Hepatocyte (in vitro differentiated cells): ENCODE measurements around the gene SNAPC2. TPM values are rescaled to one million over a fixed set of nuclear protein-coding genes. Genes with fewer than 3 reads are reported as not detected.

ENCODE experiments used
- DNase-seq: peaks from one replicate; pipeline ENCODE4 v3.0.0-alpha.2; 2016; ENCODE audit warnings: low spot score
- H2AFZ ChIP-seq: fragments of 200-600 bp; sonication (generic); 2 replicates; pipeline ENCODE4 v1.6.0; 2016; ENCODE audit warnings: antibody characterized with exemption, mild to moderate bottlenecking
- H3K27ac ChIP-seq: fragments of 200-600 bp; sonication (generic); 2 replicates; pipeline ENCODE4 v1.5.1; 2016; ENCODE audit warnings: mild to moderate bottlenecking
- H3K27me3 ChIP-seq: fragments of 200-600 bp; sonication (generic); 2 replicates; pipeline ENCODE4 v1.6.1; 2016
- H3K36me3 ChIP-seq: fragments of 200-600 bp; sonication (generic); replicated peaks from 2 replicates; pipeline ENCODE4 v1.5.1; 2016; ENCODE audit warnings: low read depth; ENCODE audit not compliant: insufficient read depth
- H3K4me1 ChIP-seq: fragments of 200-600 bp; sonication (generic); 2 replicates; pipeline ENCODE4 v1.5.1; 2016; ENCODE audit warnings: mild to moderate bottlenecking, moderate library complexity; ENCODE audit not compliant: insufficient read depth
- H3K4me2 ChIP-seq: fragments of 200-600 bp; sonication (generic); 2 replicates; pipeline ENCODE4 v1.6.0; 2016
- H3K4me3 ChIP-seq: fragments of 200-600 bp; sonication (generic); 2 replicates; pipeline ENCODE4 v1.5.1; 2016; ENCODE audit warnings: mild to moderate bottlenecking
- H3K79me2 ChIP-seq: fragments of 200-600 bp; sonication (generic); 2 replicates; pipeline ENCODE4 v1.6.0; 2017; ENCODE audit warnings: mild to moderate bottlenecking
- H3K9me2 ChIP-seq: fragments of 200-600 bp; sonication (generic); replicated peaks from 2 replicates; pipeline ENCODE4 v1.6.0; 2017; ENCODE audit warnings: mild to moderate bottlenecking; ENCODE audit not compliant: insufficient read depth
- H3K9me3 ChIP-seq: fragments of 200-600 bp; sonication (generic); 2 replicates; pipeline ENCODE4 v1.5.1; 2016; ENCODE audit warnings: low read depth, mild to moderate bottlenecking
- H4K20me1 ChIP-seq: fragments of 200-600 bp; sonication (generic); 2 replicates; pipeline ENCODE4 v1.6.0; 2016; ENCODE audit warnings: mild to moderate bottlenecking; ENCODE audit not compliant: insufficient read depth, poor library complexity, severe bottlenecking
- EZH2 ChIP-seq: fragments of 200-600 bp; sonication (generic); IDR thresholded peaks from 2 replicates; pipeline ENCODE4 v1.6.1; 2016; ENCODE audit warnings: antibody characterized with exemption, mild to moderate bottlenecking, borderline replicate concordance
- EZH2phosphoT487 ChIP-seq: fragments of 200-600 bp; sonication (generic); IDR thresholded peaks from one replicate; pipeline ENCODE4 v1.6.1; 2018; ENCODE audit warnings: antibody characterized with exemption, mild to moderate bottlenecking, low read depth, moderate library complexity; ENCODE audit not compliant: unreplicated experiment, severe bottlenecking
- WGBS: methylation state at CpG from one replicate; pipeline ENCODE4 v1.1.6; 2016; ENCODE audit warnings: low lambda C conversion rate; ENCODE audit errors: missing lambda C conversion rate; 5-methylcytosine and 5-hydroxymethylcytosine counted together
- polyA plus RNA-seq: library from polyadenylated mRNA; unstranded; fragments of >200 nt; fragmentation: Nextera tagmentation; extraction: Ambion mirVana; gene quantifications from 2 replicates; pipeline ENCODE4 v1.2.1, GENCODE V29; 2016
- total RNA-seq: library from RNA; depleted of rRNA; stranded (reverse); fragments of >200 nt; gene quantifications from 2 replicates; pipeline ENCODE4 v1.2.3, GENCODE V29; 2014
- TF ChIP-seq, protein P1 (sequence below): fragments of 200-600 bp; sonication (generic); IDR thresholded peaks from 2 replicates; pipeline ENCODE4 v1.5.1; 2016; ENCODE audit warnings: antibody characterized with exemption, mild to moderate bottlenecking; ENCODE audit not compliant: poor library complexity

Gene SNAPC2
- total and polyA plus RNA-seq, 2 experiments from 2014 or later: 11.8 to 17.5 TPM

- TF ChIP-seq, protein P1, sequence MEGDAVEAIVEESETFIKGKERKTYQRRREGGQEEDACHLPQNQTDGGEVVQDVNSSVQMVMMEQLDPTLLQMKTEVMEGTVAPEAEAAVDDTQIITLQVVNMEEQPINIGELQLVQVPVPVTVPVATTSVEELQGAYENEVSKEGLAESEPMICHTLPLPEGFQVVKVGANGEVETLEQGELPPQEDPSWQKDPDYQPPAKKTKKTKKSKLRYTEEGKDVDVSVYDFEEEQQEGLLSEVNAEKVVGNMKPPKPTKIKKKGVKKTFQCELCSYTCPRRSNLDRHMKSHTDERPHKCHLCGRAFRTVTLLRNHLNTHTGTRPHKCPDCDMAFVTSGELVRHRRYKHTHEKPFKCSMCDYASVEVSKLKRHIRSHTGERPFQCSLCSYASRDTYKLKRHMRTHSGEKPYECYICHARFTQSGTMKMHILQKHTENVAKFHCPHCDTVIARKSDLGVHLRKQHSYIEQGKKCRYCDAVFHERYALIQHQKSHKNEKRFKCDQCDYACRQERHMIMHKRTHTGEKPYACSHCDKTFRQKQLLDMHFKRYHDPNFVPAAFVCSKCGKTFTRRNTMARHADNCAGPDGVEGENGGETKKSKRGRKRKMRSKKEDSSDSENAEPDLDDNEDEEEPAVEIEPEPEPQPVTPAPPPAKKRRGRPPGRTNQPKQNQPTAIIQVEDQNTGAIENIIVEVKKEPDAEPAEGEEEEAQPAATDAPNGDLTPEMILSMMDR: no peak
- TF ChIP-seq EZH2phosphoT487 (no peak), EZH2 (no peak)
- Histone ChIP-seq H3K9me3 (no peaks in the 10 kb centered on the region), H3K9me2 (no peaks in the 10 kb centered on the region), H2AFZ (no peak overlapping the region), H3K36me3 (no peaks in the 10 kb centered on the region), H3K4me2 (no peak overlapping the region), H3K4me3 (no peak overlapping the region), H3K79me2 (peaks cover 4% of the 10 kb centered on the region), H3K4me1 (peaks cover 22% of the 10 kb centered on the region), H3K27me3 (peaks cover 35% of the 10 kb centered on the region), H4K20me1 (peaks cover 16% of the 10 kb centered on the region), H3K27ac (no peak overlapping the region)
- WGBS: 96% methylated on average over 31 of the region's 39 CpGs
- DNase-seq: no peak
Observed at GRCh38 chr19:7912697-7913564, 7.2 kb upstream of the SNAPC2 start.

DNA sequence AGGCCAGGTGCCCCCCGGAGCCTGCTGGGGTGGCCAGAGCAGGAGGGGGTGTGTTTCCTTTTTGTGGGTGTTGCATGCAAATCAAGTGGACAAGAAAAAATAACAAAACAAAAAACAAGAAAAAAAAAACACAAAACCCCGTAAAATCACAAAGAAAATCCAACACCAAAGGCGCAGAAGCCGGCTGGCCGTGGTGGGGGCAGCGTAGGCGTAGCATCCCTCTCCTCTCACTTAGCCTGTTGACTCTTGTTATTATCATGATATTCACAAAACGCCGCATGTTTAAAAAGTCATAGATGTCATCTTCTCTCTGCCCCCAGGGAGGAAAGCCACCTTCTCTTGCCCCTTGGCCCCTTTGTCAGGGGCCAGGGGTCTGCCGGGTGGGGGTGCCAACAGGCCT lies 6.5 kb upstream of the SNAPC2 start:
- H3K27ac ChIP-seq: no peak overlapping the region
- peaks cover 23% of the 10 kb centered on the region for H3K4me1 ChIP-seq
- TF ChIP-seq, protein P1: no peak
- TF ChIP-seq EZH2phosphoT487: no peak
- no peak for TF ChIP-seq EZH2
- 94% methylated on average over 10 of the region's 10 CpGs for WGBS
- no peak overlapping the region for H2AFZ ChIP-seq
- no peak for DNase-seq
- H3K9me2 ChIP-seq: no peaks in the 10 kb centered on the region
- no peaks in the 10 kb centered on the region for H3K79me2 ChIP-seq
- peaks cover 35% of the 10 kb centered on the region for H3K27me3 ChIP-seq
- peaks cover 10% of the 10 kb centered on the region for H4K20me1 ChIP-seq
- H3K4me2 ChIP-seq: no peak overlapping the region
- H3K4me3 ChIP-seq: no peak overlapping the region
- H3K36me3 ChIP-seq: no peaks in the 10 kb centered on the region
- H3K9me3 ChIP-seq: no peaks in the 10 kb centered on the region

GRCh38 chr19:7914099-7914498 lies 6.0 kb upstream of the SNAPC2 start:
- peaks cover 23% of the 10 kb centered on the region for H3K4me1 ChIP-seq
- H3K4me2 ChIP-seq: no peak overlapping the region
- H3K9me2 ChIP-seq: no peaks in the 10 kb centered on the region
- H3K79me2 ChIP-seq: no peaks in the 10 kb centered on the region
- no peak for TF ChIP-seq EZH2
- TF ChIP-seq EZH2phosphoT487: no peak
- TF ChIP-seq, protein P1: no peak
- no peaks in the 10 kb centered on the region for H3K36me3 ChIP-seq
- peaks cover 5% of the 10 kb centered on the region for H4K20me1 ChIP-seq
- H3K27ac ChIP-seq: no peak overlapping the region
- DNase-seq: no peak
- H3K4me3 ChIP-seq: no peak overlapping the region
- H2AFZ ChIP-seq: no peak overlapping the region
- WGBS: 84% methylated on average over 12 of the region's 12 CpGs
- peaks cover 35% of the 10 kb centered on the region for H3K27me3 ChIP-seq
- H3K9me3 ChIP-seq: no peaks in the 10 kb centered on the region
